Cardiac muscle cell (in vitro differentiated cells and primary cell): ENCODE measurements around the gene OST4. TPM values are rescaled to one million over a fixed set of nuclear protein-coding genes. Genes with fewer than 3 reads are reported as not detected.

Experiments
- DNase-seq, 2 donors: peaks; one replicate each; pipeline versions ENCODE4 v3.0.0 to v3.0.0-alpha.2; 2010 to 2017; ENCODE audit warnings: low read depth in 1 of 2, low spot score in 1 of 2
- H3K27ac ChIP-seq: fragments of 200-600 bp; sonication (generic); 2 replicates; pipeline ENCODE4 v1.5.1; 2016
- H3K27me3 ChIP-seq: fragments of 200-600 bp; sonication (generic); 2 replicates; pipeline ENCODE4 v1.6.0; 2016; ENCODE audit warnings: control low read depth
- H3K36me3 ChIP-seq: fragments of 200-600 bp; sonication (generic); 2 replicates; pipeline ENCODE4 v1.5.1; 2016; ENCODE audit warnings: control low read depth
- H3K4me1 ChIP-seq: fragments of 200-600 bp; sonication (generic); 2 replicates; pipeline ENCODE4 v1.8.1; 2017; ENCODE audit warnings: low read depth, mild to moderate bottlenecking, mixed run types
- H3K4me3 ChIP-seq: fragments of 200-600 bp; sonication (generic); 2 replicates; pipeline ENCODE4 v1.5.1; 2016; ENCODE audit warnings: mild to moderate bottlenecking
- H3K9me3 ChIP-seq: fragments of 200-600 bp; sonication (generic); 2 replicates; pipeline ENCODE4 v1.5.1; 2017; ENCODE audit warnings: low read depth, mild to moderate bottlenecking, control low read depth
- polyA plus RNA-seq: library from polyadenylated mRNA; unstranded; fragments of >200 nt; fragmentation: Nextera tagmentation; extraction: Ambion mirVana; gene quantifications from 2 replicates; pipeline ENCODE4 v1.2.1, GENCODE V29; 2016
- total RNA-seq: library from RNA; depleted of rRNA; stranded (reverse); fragments of >200 nt; gene quantifications from 2 replicates; pipeline ENCODE4 v1.2.3, GENCODE V29; 2016
- TF ChIP-seq, protein P1 (sequence below): IDR thresholded peaks from 2 replicates; pipeline ENCODE4 v1.5.1; 2012; ENCODE audit warnings: low read depth, mild to moderate bottlenecking, low read length

Gene OST4
- total and polyA plus RNA-seq, 2 experiments from 2014 or later = 289 to 779 TPM

DNA sequence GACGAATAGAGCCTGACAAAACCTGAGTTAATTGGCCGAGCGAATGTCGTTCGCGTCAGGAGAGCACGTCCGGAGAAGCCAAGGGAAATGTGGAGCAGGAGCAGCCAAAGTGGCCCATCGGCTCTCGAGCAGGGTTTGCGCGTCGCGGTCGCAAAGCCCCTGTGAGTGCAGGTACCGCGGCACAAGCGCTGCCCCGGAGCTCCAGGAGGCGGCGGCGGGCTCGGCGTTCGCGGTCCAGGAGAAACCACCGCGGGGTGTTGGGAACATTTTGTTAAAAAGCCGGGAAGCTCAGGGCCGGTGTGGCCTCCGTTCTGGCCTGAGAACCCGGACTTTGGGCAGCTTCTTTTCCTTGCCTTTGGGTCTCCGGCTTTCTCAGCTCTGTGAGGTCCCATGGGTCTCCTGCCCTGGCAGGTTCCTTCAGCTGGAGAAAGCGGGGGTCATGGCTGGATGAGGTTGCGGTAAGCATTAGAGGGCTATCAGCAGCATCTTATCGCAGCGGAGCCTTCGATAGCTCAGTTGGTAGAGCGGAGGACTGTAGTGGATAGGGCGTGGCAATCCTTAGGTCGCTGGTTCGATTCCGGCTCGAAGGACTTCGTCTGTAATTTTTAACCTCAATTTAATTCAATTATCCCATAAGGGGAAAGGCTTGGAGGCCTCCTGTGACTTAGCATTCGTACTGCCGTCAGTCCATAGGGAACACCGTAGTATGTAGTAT lies 21.0 kb downstream of the OST4 start:
- TF ChIP-seq, protein P1, sequence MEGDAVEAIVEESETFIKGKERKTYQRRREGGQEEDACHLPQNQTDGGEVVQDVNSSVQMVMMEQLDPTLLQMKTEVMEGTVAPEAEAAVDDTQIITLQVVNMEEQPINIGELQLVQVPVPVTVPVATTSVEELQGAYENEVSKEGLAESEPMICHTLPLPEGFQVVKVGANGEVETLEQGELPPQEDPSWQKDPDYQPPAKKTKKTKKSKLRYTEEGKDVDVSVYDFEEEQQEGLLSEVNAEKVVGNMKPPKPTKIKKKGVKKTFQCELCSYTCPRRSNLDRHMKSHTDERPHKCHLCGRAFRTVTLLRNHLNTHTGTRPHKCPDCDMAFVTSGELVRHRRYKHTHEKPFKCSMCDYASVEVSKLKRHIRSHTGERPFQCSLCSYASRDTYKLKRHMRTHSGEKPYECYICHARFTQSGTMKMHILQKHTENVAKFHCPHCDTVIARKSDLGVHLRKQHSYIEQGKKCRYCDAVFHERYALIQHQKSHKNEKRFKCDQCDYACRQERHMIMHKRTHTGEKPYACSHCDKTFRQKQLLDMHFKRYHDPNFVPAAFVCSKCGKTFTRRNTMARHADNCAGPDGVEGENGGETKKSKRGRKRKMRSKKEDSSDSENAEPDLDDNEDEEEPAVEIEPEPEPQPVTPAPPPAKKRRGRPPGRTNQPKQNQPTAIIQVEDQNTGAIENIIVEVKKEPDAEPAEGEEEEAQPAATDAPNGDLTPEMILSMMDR = peak; percentile 39
- Histone ChIP-seq H3K9me3 (no peaks in the 10 kb centered on the region), H3K4me1 (peaks cover 9% of the 10 kb centered on the region), H3K36me3 (peaks cover 21% of the 10 kb centered on the region), H3K27me3 (no peaks in the 10 kb centered on the region), H3K4me3 (peak overlapping the region; percentile 97), H3K27ac (peak overlapping the region; percentile 96)
- DNase-seq = peak; percentile 90 to 92

DNA sequence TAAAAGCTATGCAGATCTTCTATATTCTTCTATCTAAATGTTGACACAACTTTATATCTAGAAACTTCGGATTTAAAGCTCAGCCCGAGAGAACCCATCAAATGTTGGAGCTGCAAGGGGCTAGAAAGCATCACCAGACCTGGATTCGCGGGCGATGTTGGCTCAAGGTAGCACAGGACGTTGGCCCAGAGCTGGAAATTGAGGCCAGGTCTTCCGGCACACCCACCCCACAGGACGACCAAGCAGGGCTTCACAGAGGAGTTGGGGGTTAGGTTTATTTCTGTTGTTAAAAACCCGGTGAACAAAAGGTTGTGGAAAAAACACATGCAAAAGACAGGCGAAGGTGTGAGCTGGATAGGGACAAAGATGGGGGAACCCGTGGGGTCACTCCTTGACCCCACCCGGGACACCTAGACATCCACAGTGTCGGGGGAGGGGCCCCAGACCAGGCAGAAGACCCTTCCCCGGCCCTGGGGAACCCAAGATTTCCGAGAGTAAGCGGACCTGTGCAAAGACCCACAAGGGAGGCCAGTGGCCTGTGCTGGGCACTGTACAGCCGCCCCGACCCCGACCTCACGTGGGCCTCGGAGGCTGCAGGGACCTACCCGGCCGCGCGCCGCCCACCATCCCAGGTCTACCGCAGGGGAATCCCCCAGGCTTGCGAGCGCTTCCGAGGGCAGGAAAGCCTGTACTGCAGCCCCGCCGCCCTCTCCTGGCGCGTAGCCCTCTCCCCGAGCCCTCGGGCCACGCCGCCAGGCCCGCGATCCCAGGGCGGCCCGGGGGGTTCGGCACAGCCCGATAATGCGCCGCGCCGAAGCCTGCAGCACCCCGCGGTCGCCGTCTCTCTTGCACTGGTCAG lies 21.8 kb downstream of the OST4 start:
- no peaks in the 10 kb centered on the region for H3K9me3 ChIP-seq
- H3K27me3 ChIP-seq = no peaks in the 10 kb centered on the region
- TF ChIP-seq, protein P1 = no peak
- peaks cover 9% of the 10 kb centered on the region for H3K4me1 ChIP-seq
- peaks cover 13% of the 10 kb centered on the region for H3K36me3 ChIP-seq
- peak overlapping the region; percentile 97 for H3K4me3 ChIP-seq
- H3K27ac ChIP-seq = peak overlapping the region; percentile 96
- no peak for DNase-seq

DNA sequence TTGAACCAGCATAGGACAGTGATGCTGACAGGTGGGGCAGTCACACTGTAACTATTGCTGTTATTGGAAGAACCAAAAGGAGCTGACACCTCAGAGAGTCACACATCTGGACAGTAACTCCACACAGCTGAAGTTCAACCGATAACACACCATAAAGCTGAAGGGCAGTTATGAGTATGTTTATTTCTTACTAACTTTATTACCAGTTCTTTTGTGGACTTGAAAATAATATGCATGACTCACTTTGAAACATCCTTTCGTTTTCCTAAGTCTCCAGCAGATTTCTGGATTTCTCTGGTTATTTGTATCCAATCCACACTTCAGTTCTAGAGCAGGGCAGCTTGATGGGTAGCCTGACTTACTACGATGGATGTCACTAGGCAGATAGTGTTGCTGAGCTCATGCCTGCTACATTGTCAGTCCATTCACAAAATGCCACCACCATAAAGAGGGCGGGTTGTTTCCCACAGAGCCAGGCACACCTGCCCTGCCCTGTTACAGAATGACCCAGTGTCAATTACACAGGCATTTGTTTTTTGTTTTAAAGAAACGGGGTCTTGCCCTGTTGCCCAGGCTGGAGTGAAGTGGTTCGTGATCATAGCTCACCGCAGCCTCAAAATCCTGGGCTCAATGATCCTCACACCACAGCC lies 28.3 kb downstream of the OST4 start:
- Histone ChIP-seq H3K27ac (no peak overlapping the region), H3K27me3 (no peaks in the 10 kb centered on the region), H3K36me3 (peaks cover 13% of the 10 kb centered on the region), H3K4me1 (no peaks in the 10 kb centered on the region), H3K4me3 (no peak overlapping the region), H3K9me3 (no peaks in the 10 kb centered on the region)
- no peak for DNase-seq
- TF ChIP-seq, protein P1 = no peak

DNA sequence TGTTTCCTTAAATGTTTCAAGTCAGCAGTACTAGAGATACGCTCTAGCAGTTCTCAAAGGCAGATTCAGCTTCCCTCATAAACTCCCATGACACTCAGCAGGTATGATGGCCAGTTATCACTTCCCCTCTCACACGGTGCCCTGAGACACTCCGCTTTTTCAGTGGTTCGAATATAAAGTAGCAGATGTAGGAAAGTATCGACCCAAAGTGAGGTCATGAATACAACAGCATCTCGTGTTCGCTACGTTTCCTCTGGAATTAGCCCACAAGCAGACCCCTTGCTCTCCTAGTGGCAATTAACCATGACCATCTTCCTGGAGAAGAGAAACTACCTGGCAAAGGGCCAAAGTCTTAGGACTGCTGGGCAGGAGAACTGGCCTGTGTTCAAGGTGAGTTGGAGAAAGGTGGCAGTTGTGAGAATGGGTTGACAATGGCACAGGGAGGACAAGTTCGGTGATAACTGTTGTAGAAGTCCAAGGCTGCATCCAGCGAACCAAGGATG lies 29.2 kb downstream of the OST4 start:
- H3K36me3 ChIP-seq = peaks cover 16% of the 10 kb centered on the region
- H3K4me1 ChIP-seq = no peaks in the 10 kb centered on the region
- DNase-seq = no peak
- H3K27me3 ChIP-seq = no peaks in the 10 kb centered on the region
- TF ChIP-seq, protein P1 = no peak
- peak overlapping the region; percentile 68 for H3K27ac ChIP-seq
- H3K4me3 ChIP-seq = no peak overlapping the region
- no peaks in the 10 kb centered on the region for H3K9me3 ChIP-seq

DNA sequence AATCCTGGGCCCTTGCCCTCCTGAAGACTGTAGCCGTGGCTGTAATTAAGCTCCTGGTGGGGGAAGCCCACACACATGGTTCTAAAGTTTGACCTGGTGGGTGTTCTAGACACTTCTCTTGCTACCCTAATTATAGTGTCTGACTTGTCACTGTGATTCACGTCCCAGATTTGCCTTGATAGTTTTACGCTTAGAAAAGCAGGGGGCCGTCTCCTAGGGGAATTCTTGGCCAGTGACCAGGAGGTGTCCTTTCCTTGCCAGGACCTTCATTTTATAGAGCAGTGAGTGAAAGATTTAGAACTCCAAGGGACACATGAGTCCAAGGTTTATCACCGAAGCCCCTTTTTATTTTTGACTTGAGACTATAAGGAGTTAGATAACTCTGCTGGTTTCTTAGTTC lies 29.7 kb downstream of the OST4 start:
- Histone ChIP-seq H3K4me3 (no peak overlapping the region), H3K27ac (peak overlapping the region; percentile 68), H3K27me3 (no peaks in the 10 kb centered on the region), H3K36me3 (peaks cover 21% of the 10 kb centered on the region), H3K4me1 (no peaks in the 10 kb centered on the region), H3K9me3 (no peaks in the 10 kb centered on the region)
- TF ChIP-seq, protein P1 = no peak
- no peak for DNase-seq
